Measurements from ENCODE around the gene MPHOSPH9.
A peak's percentile ranks its signal among the peaks of the same experiment; 100 is the strongest.
"Not testable (repeated sequence)": the region's sequence is repeated elsewhere in the genome, so short reads cannot be mapped to it uniquely, and the experiment has no call there.

Gene MPHOSPH9

GRCh38 chr12:123258593-123258992 is 25.7 kb upstream of the MPHOSPH9 start:
- DNase-seq, result no peak

GRCh38 chr12:123254853-123255446 is 22.0 kb upstream of the MPHOSPH9 start:
- DNase-seq, result no peak

- DNase-seq, result no peak
Measured at GRCh38 chr12:123253641-123254459, 20.9 kb upstream of the MPHOSPH9 start.

- not testable (repeated sequence) for DNase-seq
Measured at GRCh38 chr12:123252365-123252764, 19.4 kb upstream of the MPHOSPH9 start.

GRCh38 chr12:123251403-123252076 is 18.6 kb upstream of the MPHOSPH9 start:
- no peak for DNase-seq

GRCh38 chr12:123250471-123251383 is 17.8 kb upstream of the MPHOSPH9 start:
- peak; percentile 97 for DNase-seq

GRCh38 chr12:123248996-123249741 is 16.2 kb upstream of the MPHOSPH9 start:
- DNase-seq, result not testable (repeated sequence)

- not testable (repeated sequence) for DNase-seq
Measured at GRCh38 chr12:123248129-123248528, 15.2 kb upstream of the MPHOSPH9 start.

GRCh38 chr12:123245678-123246077 is 12.7 kb upstream of the MPHOSPH9 start:
- DNase-seq, result no peak

GRCh38 chr12:123243671-123244262 is 10.8 kb upstream of the MPHOSPH9 start:
- no peak for DNase-seq

- DNase-seq, result no peak
Measured at GRCh38 chr12:123242116-123242904, 9.4 kb upstream of the MPHOSPH9 start.

- no peak for DNase-seq
Measured at GRCh38 chr12:123238961-123239360, 6.0 kb upstream of the MPHOSPH9 start.

- DNase-seq, result no peak
Measured at GRCh38 chr12:123238330-123238682, 5.4 kb upstream of the MPHOSPH9 start.

GRCh38 chr12:123237646-123238329 is 4.8 kb upstream of the MPHOSPH9 start:
- peak; percentile 9 for DNase-seq

- DNase-seq, result peak; percentile 4
Measured at GRCh38 chr12:123233505-123234308, 766 bp upstream of the MPHOSPH9 start.

- peak; percentile 3 for DNase-seq
Measured at GRCh38 chr12:123232472-123232806, 502 bp downstream of the MPHOSPH9 start.

- DNase-seq, result no peak
Measured at GRCh38 chr12:123231931-123232330, 1.0 kb downstream of the MPHOSPH9 start.

- DNase-seq, result no peak
Measured at GRCh38 chr12:123229051-123229450, 3.9 kb downstream of the MPHOSPH9 start.

GRCh38 chr12:123227581-123228258 is 5.2 kb downstream of the MPHOSPH9 start:
- no peak for DNase-seq

Data from NCI-H226 (cell line).